Measurements from ENCODE around the gene CARS1.

CARS1 gene

DNA sequence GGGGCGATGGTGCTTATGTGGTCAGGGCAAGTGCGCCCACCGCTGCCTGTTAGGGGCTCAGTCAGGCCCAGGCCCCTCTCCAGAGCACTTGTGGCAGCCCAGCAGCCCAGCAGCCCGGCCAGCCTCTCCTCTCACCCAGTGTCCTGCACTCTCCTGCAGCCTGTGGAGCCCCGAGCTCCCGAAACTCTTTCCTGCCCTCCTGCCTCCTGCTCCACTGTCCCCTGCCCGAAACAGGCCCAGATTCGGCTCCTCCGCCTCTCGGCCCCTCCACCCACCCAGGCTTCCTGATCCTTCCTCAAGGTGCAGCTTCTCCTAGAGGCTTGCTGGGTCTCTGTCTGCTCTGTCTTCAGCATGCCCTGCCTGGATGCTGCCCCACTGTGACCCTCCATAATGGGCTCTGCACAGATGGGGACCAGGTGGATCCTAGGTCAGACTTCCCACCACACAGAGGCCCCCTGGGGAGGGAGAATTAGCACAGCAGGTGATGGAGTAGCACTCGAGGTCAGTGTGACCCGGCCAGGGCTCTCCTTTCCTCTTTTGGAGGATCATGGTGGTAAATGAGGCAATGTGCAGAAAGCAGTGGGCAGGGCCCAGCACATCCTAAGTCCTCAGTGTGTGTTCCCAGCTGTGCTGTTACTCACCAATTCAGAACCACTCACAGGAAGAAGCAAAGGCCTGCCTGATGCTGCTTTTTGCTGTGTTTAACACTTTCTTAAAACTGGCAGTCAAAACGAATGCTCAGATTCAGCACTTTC is 46.5 kb downstream of the CARS1 start:
- Histone ChIP-seq H3K27ac (ENCODE audit: insufficient read depth, low read length, poor library complexity, severe bottlenecking) (no peak overlapping the region), H3K9me3 (ENCODE audit: control insufficient read depth, low read length) (no peaks in the 10 kb centered on the region), H3K36me3 (ENCODE audit: control insufficient read depth, insufficient read depth, low read length) (peaks cover 28% of the 10 kb centered on the region), H3K4me3 (ENCODE audit: insufficient read depth, low read depth, low read length, poor library complexity, severe bottlenecking) (no peak overlapping the region), H3K4me1 (ENCODE audit: control insufficient read depth, insufficient read depth, low read length, poor library complexity, severe bottlenecking) (peaks cover 25% of the 10 kb centered on the region), H3K27me3 (replicated peaks; ENCODE audit: control insufficient read depth, insufficient read depth, low read length, poor library complexity, severe bottlenecking) (no peaks in the 10 kb centered on the region)
- no peak for DNase-seq

DNA sequence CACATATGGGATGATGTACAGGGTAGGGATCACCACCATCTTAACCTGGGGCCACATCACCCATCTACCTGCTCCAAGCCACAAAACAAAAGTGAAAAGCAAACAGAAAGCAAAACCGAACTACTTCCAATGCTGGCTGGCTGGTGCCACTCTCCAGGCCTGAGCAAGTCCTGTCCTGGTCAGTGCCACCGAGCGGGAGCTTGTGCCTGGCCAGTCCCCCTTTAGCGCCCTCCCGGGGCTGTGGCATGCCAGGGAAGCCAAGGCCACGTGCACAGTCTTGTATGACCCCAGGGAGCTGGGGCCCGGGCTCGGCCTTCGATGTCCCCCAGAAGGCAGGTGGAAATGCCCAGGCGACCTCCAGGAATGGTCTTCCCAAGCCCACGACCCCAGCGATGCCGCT is 47.2 kb downstream of the CARS1 start:
- no peak for DNase-seq
- Histone ChIP-seq H3K36me3 (ENCODE audit: control insufficient read depth, insufficient read depth, low read length) (peaks cover 28% of the 10 kb centered on the region), H3K27me3 (replicated peaks; ENCODE audit: control insufficient read depth, insufficient read depth, low read length, poor library complexity, severe bottlenecking) (no peaks in the 10 kb centered on the region), H3K4me3 (ENCODE audit: insufficient read depth, low read depth, low read length, poor library complexity, severe bottlenecking) (no peak overlapping the region), H3K4me1 (ENCODE audit: control insufficient read depth, insufficient read depth, low read length, poor library complexity, severe bottlenecking) (peaks cover 18% of the 10 kb centered on the region), H3K27ac (ENCODE audit: insufficient read depth, low read length, poor library complexity, severe bottlenecking) (no peak overlapping the region), H3K9me3 (ENCODE audit: control insufficient read depth, low read length) (no peaks in the 10 kb centered on the region)

DNA sequence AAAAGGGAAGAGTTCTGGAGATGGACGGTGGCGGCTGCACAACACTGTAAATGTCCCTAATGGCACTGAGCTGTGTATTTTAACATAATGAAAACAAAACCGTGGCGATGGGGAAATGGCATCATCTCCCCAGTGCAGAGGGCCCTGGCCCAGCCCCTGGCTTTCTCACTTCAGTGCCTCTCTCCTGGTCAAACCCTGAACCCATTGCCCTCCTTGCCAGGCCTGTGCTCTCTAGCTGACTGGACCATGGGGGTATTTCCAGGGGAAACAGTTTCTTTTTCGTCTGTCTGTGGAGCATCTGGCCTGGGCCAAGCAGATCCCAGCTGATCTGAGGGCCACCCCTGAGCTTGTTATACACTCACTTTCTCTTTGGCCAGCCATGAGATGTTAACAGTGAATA is 47.7 kb downstream of the CARS1 start:
- Histone ChIP-seq H3K36me3 (ENCODE audit: control insufficient read depth, insufficient read depth, low read length) (peaks cover 29% of the 10 kb centered on the region), H3K4me1 (ENCODE audit: control insufficient read depth, insufficient read depth, low read length, poor library complexity, severe bottlenecking) (peaks cover 13% of the 10 kb centered on the region), H3K9me3 (ENCODE audit: control insufficient read depth, low read length) (no peaks in the 10 kb centered on the region), H3K27me3 (replicated peaks; ENCODE audit: control insufficient read depth, insufficient read depth, low read length, poor library complexity, severe bottlenecking) (no peaks in the 10 kb centered on the region), H3K4me3 (ENCODE audit: insufficient read depth, low read depth, low read length, poor library complexity, severe bottlenecking) (no peak overlapping the region), H3K27ac (ENCODE audit: insufficient read depth, low read length, poor library complexity, severe bottlenecking) (no peak overlapping the region)
- DNase-seq: no peak

DNA sequence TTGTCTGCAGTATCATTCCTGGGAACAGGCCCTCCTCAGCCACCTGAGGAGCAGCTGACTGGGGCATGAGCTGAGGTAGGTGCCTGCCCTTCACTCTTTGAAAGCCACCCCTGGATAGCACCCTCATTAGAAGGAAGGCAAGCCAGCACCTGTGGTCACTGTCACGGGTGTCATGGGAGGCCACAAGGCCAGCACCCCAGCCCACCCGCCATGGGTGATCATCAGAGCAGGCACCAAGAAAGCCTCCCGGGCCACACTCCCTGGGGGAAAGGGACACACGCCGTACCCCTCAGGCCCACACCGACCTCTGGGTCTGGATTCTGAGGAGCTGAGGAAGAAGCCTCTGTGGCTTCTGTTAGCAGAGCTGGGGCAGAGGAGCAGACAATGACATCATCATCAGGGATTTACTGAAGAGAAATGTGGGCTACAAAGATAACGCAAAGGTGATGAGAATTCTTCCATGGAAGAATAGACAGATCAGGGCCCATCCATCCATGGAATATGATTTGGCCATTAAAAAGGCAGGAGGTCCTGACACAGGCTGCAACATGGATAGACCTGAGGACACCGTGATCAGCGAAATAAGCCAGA is 48.4 kb downstream of the CARS1 start:
- no peak overlapping the region for H3K27ac ChIP-seq (ENCODE audit: insufficient read depth, low read length, poor library complexity, severe bottlenecking)
- H3K9me3 ChIP-seq (ENCODE audit: control insufficient read depth, low read length): no peaks in the 10 kb centered on the region
- DNase-seq: no peak
- H3K4me3 ChIP-seq (ENCODE audit: insufficient read depth, low read depth, low read length, poor library complexity, severe bottlenecking): no peak overlapping the region
- H3K4me1 ChIP-seq (ENCODE audit: control insufficient read depth, insufficient read depth, low read length, poor library complexity, severe bottlenecking): peaks cover 6% of the 10 kb centered on the region
- H3K36me3 ChIP-seq (ENCODE audit: control insufficient read depth, insufficient read depth, low read length): peaks cover 36% of the 10 kb centered on the region
- H3K27me3 ChIP-seq (replicated peaks; ENCODE audit: control insufficient read depth, insufficient read depth, low read length, poor library complexity, severe bottlenecking): no peaks in the 10 kb centered on the region

DNA sequence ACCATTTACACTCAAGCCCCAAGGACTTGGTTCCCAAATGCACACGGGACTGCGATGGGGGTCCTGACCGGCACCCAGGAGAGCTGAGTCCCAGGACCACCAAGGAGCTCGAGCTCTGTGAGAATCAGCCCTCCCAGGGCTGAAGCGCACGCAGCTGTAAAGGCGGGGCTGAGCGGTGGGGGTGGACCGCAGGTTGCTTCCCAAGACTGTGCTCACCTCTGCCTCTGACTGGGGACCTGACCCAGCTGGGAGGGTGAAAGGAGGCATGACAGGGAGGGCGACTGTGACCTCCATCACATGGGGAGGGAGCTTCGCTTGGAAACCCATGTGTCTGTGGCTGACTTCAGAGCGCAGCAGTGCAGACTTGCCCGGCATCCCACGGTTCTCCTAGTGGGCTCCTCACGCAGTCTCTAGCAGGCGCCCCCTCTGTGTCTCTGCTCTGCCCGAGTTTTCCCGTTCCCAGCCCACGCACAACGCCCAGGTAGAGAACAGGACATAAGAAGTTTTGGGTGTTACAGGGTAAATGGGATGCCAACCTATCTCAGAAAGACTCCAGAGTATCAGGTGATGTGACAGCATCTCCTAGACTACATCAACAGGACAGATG is 49.7 kb downstream of the CARS1 start:
- H3K4me1 ChIP-seq (ENCODE audit: control insufficient read depth, insufficient read depth, low read length, poor library complexity, severe bottlenecking): no peaks in the 10 kb centered on the region
- H3K36me3 ChIP-seq (ENCODE audit: control insufficient read depth, insufficient read depth, low read length): peaks cover 45% of the 10 kb centered on the region
- no peaks in the 10 kb centered on the region for H3K27me3 ChIP-seq (replicated peaks; ENCODE audit: control insufficient read depth, insufficient read depth, low read length, poor library complexity, severe bottlenecking)
- no peak overlapping the region for H3K27ac ChIP-seq (ENCODE audit: insufficient read depth, low read length, poor library complexity, severe bottlenecking)
- H3K9me3 ChIP-seq (ENCODE audit: control insufficient read depth, low read length): no peaks in the 10 kb centered on the region
- no peak overlapping the region for H3K4me3 ChIP-seq (ENCODE audit: insufficient read depth, low read depth, low read length, poor library complexity, severe bottlenecking)
- DNase-seq: no peak

DNA sequence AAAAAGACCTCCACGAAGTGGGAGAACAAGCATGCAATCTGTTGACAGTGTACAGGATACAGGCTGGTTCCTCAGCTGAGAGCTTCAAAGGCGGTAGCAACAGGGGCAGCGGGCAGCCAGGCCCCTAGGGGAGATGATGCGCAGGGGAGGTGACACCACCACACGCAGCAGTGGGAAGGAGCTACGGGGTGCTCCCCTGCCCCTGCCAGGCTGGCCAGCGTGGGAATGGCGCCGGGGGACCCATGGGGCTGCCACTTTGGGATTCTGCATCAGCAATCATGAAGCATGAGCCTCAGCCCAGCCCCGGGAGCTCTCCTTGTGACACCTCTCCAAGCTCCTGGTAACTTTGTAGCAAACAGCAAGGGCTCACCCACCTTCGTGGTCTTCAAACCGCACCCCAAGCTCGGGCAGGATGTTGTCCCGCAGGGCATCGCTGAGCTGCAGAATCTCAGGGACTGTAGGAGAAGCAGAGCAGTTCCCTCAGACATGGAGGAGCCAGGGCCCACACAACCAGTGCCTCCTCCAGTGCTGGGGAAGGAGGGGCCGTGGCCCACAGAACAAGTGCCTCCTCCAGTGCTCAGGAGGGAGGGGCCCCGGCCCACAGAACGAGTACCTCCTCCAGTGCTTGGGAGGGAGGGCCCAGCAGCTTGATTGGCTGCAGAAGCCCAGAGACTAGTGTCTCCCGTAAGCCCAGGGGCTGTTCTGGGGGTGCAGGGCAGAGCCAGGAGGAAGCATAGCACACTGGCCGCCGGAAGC is 50.5 kb downstream of the CARS1 start:
- H3K4me1 ChIP-seq (ENCODE audit: control insufficient read depth, insufficient read depth, low read length, poor library complexity, severe bottlenecking): no peaks in the 10 kb centered on the region
- DNase-seq: no peak
- peaks cover 49% of the 10 kb centered on the region for H3K36me3 ChIP-seq (ENCODE audit: control insufficient read depth, insufficient read depth, low read length)
- H3K27me3 ChIP-seq (replicated peaks; ENCODE audit: control insufficient read depth, insufficient read depth, low read length, poor library complexity, severe bottlenecking): no peaks in the 10 kb centered on the region
- no peak overlapping the region for H3K27ac ChIP-seq (ENCODE audit: insufficient read depth, low read length, poor library complexity, severe bottlenecking)
- H3K9me3 ChIP-seq (ENCODE audit: control insufficient read depth, low read length): no peaks in the 10 kb centered on the region
- no peak overlapping the region for H3K4me3 ChIP-seq (ENCODE audit: insufficient read depth, low read depth, low read length, poor library complexity, severe bottlenecking)

DNA sequence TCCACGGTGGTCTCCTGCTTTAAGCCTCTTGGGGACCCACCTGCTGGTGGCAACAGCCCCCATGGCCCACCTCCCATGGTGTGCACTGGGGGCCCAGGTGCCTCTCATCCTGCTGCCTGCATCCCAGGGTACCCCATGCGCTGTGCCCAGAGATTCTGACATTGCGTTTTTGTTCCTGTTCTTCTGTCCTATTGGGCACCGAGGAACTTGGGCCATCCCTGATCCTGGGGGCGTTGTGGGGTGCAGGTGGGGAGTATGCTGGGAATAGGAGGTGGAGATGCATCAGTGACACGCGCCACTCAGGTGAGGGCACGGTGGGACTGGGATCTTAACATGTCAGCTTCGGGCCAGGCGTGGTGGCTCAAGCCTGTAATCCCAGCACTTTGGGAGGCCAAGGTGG is 52.7 kb downstream of the CARS1 start:
- Histone ChIP-seq H3K27ac (ENCODE audit: insufficient read depth, low read length, poor library complexity, severe bottlenecking) (no peak overlapping the region), H3K9me3 (ENCODE audit: control insufficient read depth, low read length) (no peaks in the 10 kb centered on the region), H3K27me3 (replicated peaks; ENCODE audit: control insufficient read depth, insufficient read depth, low read length, poor library complexity, severe bottlenecking) (no peaks in the 10 kb centered on the region), H3K4me3 (ENCODE audit: insufficient read depth, low read depth, low read length, poor library complexity, severe bottlenecking) (no peak overlapping the region), H3K36me3 (ENCODE audit: control insufficient read depth, insufficient read depth, low read length) (peaks cover 51% of the 10 kb centered on the region), H3K4me1 (ENCODE audit: control insufficient read depth, insufficient read depth, low read length, poor library complexity, severe bottlenecking) (no peaks in the 10 kb centered on the region)
- DNase-seq: no peak

DNA sequence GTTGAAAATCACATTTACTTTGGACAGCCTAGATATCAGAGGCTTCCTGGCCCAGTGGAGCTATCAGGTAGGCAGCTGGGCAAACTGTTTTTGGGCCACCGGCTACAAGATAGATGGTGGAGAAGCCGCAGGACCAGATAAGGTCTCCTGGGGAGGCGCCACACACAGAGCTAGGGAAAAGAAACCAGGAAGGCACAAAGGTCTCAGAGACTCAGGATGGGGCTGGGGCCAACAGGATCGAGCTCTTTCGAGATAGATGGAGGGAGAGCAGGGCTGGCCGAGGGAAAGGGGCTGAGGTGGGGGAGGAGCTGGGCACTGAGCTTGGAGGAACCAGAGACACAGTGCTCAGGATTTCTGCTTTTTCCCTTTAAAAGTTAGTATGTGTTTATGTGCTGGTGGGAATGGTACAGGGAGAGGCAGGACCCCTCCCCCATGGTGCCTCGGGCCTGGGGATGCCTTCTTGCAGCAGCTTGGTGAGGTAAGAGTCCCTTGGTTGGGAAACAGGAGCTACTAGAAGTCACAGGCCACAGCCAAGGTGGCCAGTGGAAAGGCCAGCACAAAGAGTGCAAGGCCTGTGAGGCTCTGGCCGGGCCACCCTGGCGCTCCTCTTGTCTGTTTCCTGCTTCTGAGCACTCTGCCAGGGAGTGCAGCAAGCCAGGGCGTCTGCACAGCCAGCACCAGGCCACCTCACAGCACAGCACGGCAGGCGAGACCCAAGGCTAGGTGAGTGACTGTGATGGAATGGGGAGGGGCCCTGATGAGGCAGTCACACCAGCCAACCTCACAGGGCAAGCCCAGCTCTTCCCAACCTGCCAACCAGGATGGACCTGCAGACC is 53.6 kb downstream of the CARS1 start:
- Histone ChIP-seq H3K4me3 (ENCODE audit: insufficient read depth, low read depth, low read length, poor library complexity, severe bottlenecking) (no peak overlapping the region), H3K36me3 (ENCODE audit: control insufficient read depth, insufficient read depth, low read length) (peaks cover 50% of the 10 kb centered on the region), H3K4me1 (ENCODE audit: control insufficient read depth, insufficient read depth, low read length, poor library complexity, severe bottlenecking) (no peaks in the 10 kb centered on the region), H3K27ac (ENCODE audit: insufficient read depth, low read length, poor library complexity, severe bottlenecking) (no peak overlapping the region), H3K9me3 (ENCODE audit: control insufficient read depth, low read length) (no peaks in the 10 kb centered on the region), H3K27me3 (replicated peaks; ENCODE audit: control insufficient read depth, insufficient read depth, low read length, poor library complexity, severe bottlenecking) (no peaks in the 10 kb centered on the region)
- DNase-seq: no peak

DNA sequence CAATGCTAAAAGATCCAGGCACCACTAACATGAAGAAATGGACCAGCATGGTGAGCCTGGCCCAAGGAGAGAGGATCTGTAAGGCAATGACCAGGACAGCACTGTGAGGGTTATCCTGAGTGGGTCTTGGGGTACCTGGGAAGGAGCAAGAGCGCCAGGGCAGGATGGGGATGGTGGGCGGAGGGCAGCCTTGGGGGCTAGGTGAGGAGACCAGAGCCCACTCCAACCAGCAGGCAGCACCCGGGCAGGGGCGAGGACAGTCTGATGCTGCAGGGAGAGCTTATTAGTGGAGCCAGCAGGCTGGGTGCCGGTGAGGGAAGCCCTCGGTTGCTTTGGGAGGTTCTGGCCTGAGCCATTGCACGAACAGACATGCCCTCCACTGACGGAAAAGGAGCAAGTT is 54.4 kb downstream of the CARS1 start:
- H3K36me3 ChIP-seq (ENCODE audit: control insufficient read depth, insufficient read depth, low read length): peaks cover 50% of the 10 kb centered on the region
- DNase-seq: no peak

More for the DNA sequence above, 54.4 kb downstream of the CARS1 start:
- no peak overlapping the region for H3K4me3 ChIP-seq (ENCODE audit: insufficient read depth, low read depth, low read length, poor library complexity, severe bottlenecking)
- H3K9me3 ChIP-seq (ENCODE audit: control insufficient read depth, low read length): no peaks in the 10 kb centered on the region
- H3K27me3 ChIP-seq (replicated peaks; ENCODE audit: control insufficient read depth, insufficient read depth, low read length, poor library complexity, severe bottlenecking): no peaks in the 10 kb centered on the region
- no peak overlapping the region for H3K27ac ChIP-seq (ENCODE audit: insufficient read depth, low read length, poor library complexity, severe bottlenecking)
- no peaks in the 10 kb centered on the region for H3K4me1 ChIP-seq (ENCODE audit: control insufficient read depth, insufficient read depth, low read length, poor library complexity, severe bottlenecking)

All from effector memory CD4-positive, alpha-beta T cell (primary cell).